H9 (cell line): Measurements from ENCODE around the gene LARP4B. TPM values are rescaled to one million over a fixed set of nuclear protein-coding genes. Genes with fewer than 3 reads are reported as not detected.
A peak's percentile ranks its signal among the peaks of the same experiment; 100 is the strongest.

Experiments
- DNase-seq: peaks from one replicate; pipeline ENCODE4 v3.0.0-alpha.2; 2017
- H2AFZ ChIP-seq: one replicate; pipeline ENCODE4 v1.6.1; 2013; ENCODE audit warnings: mild to moderate bottlenecking, low read length, control low read depth, moderate library complexity
- H2AK5ac ChIP-seq: 2 replicates; pipeline ENCODE4 v1.6.1; 2013; ENCODE audit warnings: low read length, control low read depth, mixed read lengths; ENCODE audit not compliant: insufficient read length
- H2BK120ac ChIP-seq: one replicate; pipeline ENCODE4 v1.6.1; 2013; ENCODE audit warnings: low read depth, mild to moderate bottlenecking, low read length, control low read depth, inconsistent platforms; ENCODE audit not compliant: poor library complexity, severe bottlenecking
- H2BK12ac ChIP-seq: 2 replicates; pipeline ENCODE4 v1.6.1; 2013; ENCODE audit warnings: low read length, control low read depth, mixed read lengths, low read depth; ENCODE audit not compliant: insufficient read length
- H2BK15ac ChIP-seq: 2 replicates; pipeline ENCODE4 v1.6.1; 2013; ENCODE audit warnings: low read depth, low read length, control low read depth
- H2BK20ac ChIP-seq: one replicate; pipeline ENCODE4 v1.6.1; 2013; ENCODE audit warnings: low read depth, mild to moderate bottlenecking, low read length, control low read depth, inconsistent platforms; ENCODE audit not compliant: poor library complexity, severe bottlenecking
- H2BK5ac ChIP-seq: 2 replicates; pipeline ENCODE4 v1.6.1; 2013; ENCODE audit warnings: low read length, control low read depth, mixed read lengths; ENCODE audit not compliant: insufficient read length
- H3K14ac ChIP-seq: 2 replicates; pipeline ENCODE4 v1.6.1; 2013; ENCODE audit warnings: low read length, control low read depth; ENCODE audit not compliant: insufficient read depth
- H3K18ac ChIP-seq: 2 replicates; pipeline ENCODE4 v1.6.1; 2013; ENCODE audit warnings: low read depth, mild to moderate bottlenecking, mixed read lengths, low read length, control low read depth; ENCODE audit not compliant: insufficient read length
- H3K23ac ChIP-seq: 2 replicates; pipeline ENCODE4 v1.6.1; 2013; ENCODE audit warnings: low read length, control low read depth, mixed read lengths, low read depth; ENCODE audit not compliant: insufficient read length
- H3K23me2 ChIP-seq: 2 replicates; pipeline ENCODE4 v1.6.1; 2013; ENCODE audit warnings: low read depth, mild to moderate bottlenecking, mixed read lengths, low read length, control low read depth; ENCODE audit not compliant: insufficient read length, poor library complexity, severe bottlenecking
- H3K27ac ChIP-seq: 2 replicates; pipeline ENCODE4 v1.5.1; 2013; ENCODE audit warnings: low read length, control low read depth, mixed read lengths, low read depth; ENCODE audit not compliant: insufficient read length
- H3K27me3 ChIP-seq: 2 replicates; pipeline ENCODE4 v1.6.1; 2013; ENCODE audit warnings: low read length, control low read depth, inconsistent platforms; ENCODE audit not compliant: insufficient read depth
- H3K4ac ChIP-seq: 2 replicates; pipeline ENCODE4 v1.6.1; 2013; ENCODE audit warnings: low read depth, mild to moderate bottlenecking, control low read depth, inconsistent platforms, low read length, moderate library complexity
- H3K4me1 ChIP-seq: 2 replicates; pipeline ENCODE4 v1.6.1; 2013; ENCODE audit warnings: low read length, control low read depth, inconsistent platforms; ENCODE audit not compliant: insufficient read depth
- H3K4me2 ChIP-seq: 2 replicates; pipeline ENCODE4 v1.6.1; 2013; ENCODE audit warnings: low read length, control low read depth, mixed read lengths; ENCODE audit not compliant: insufficient read length, insufficient read depth
- H3K56ac ChIP-seq: 2 replicates; pipeline ENCODE4 v1.6.1; 2013; ENCODE audit warnings: low read depth, mild to moderate bottlenecking, mixed read lengths, low read length, control low read depth; ENCODE audit not compliant: insufficient read length
- H3K79me1 ChIP-seq: 2 replicates; pipeline ENCODE4 v1.6.1; 2013; ENCODE audit warnings: low read depth, mild to moderate bottlenecking, moderate library complexity, low read length, control low read depth, inconsistent platforms; ENCODE audit not compliant: insufficient read depth, poor library complexity, severe bottlenecking
- H3K79me2 ChIP-seq: 2 replicates; pipeline ENCODE4 v1.6.1; 2013; ENCODE audit warnings: low read length, control low read depth, inconsistent platforms; ENCODE audit not compliant: insufficient read depth
- H3K9ac ChIP-seq: 2 replicates; pipeline ENCODE4 v1.6.1; 2013; ENCODE audit warnings: low read length, control low read depth, mixed read lengths; ENCODE audit not compliant: insufficient read length; ENCODE audit errors: extremely low read depth
- H3K9me3 ChIP-seq: one replicate; pipeline ENCODE4 v1.6.1; 2013; ENCODE audit warnings: low read depth, low read length, inconsistent platforms; ENCODE audit not compliant: control insufficient read depth
- H3T11ph ChIP-seq: one replicate; pipeline ENCODE4 v1.6.1; 2013; ENCODE audit warnings: mild to moderate bottlenecking, low read length, control low read depth, inconsistent platforms
- H4K20me1 ChIP-seq: one replicate; pipeline ENCODE4 v1.6.1; 2013; ENCODE audit not compliant: control insufficient read depth, insufficient read length, insufficient read depth
- H4K5ac ChIP-seq: 2 replicates; pipeline ENCODE4 v1.6.1; 2013; ENCODE audit warnings: low read depth, mild to moderate bottlenecking, mixed read lengths, low read length, control low read depth; ENCODE audit not compliant: insufficient read length
- H4K8ac ChIP-seq: replicated peaks from 2 replicates; pipeline ENCODE4 v1.6.1; 2013; ENCODE audit warnings: low read length, control low read depth, mixed read lengths, low read depth; ENCODE audit not compliant: insufficient read length
- H4K91ac ChIP-seq: 2 replicates; pipeline ENCODE4 v1.6.1; 2013; ENCODE audit warnings: low read depth, mild to moderate bottlenecking, moderate library complexity, mixed read lengths, low read length, control low read depth; ENCODE audit not compliant: insufficient read length
- H3K27ac Mint-ChIP-seq, 3 experiments: 2 replicates in 2 of 3; 3 replicates in 1 of 3; pipeline ENCODE4 v1.8.0; 2020 to 2021; ENCODE audit warnings: mixed read lengths in 3 of 3, mild to moderate bottlenecking in 1 of 3, moderate library complexity in 1 of 3
- H3K27me3 Mint-ChIP-seq: 2 replicates; pipeline ENCODE4 v1.8.0; 2021; ENCODE audit warnings: low read depth, mild to moderate bottlenecking, moderate library complexity, mixed read lengths
- H3K36me3 Mint-ChIP-seq, 3 experiments: 2 replicates in 2 of 3; 3 replicates in 1 of 3; pipeline ENCODE4 v1.8.0; 2020 to 2021; ENCODE audit warnings: low read depth in 3 of 3, mixed read lengths in 3 of 3; ENCODE audit not compliant: insufficient read depth in 1 of 3
- H3K4me1 Mint-ChIP-seq, 2 experiments: 2 replicates each; pipeline ENCODE4 v1.8.0; 2020; ENCODE audit warnings: mixed read lengths in 2 of 2
- H3K4me3 Mint-ChIP-seq, 2 experiments: 2 replicates in 1 of 2; 3 replicates in 1 of 2; pipeline ENCODE4 v1.8.0; 2020 to 2021; ENCODE audit warnings: mild to moderate bottlenecking in 2 of 2, mixed read lengths in 2 of 2, moderate library complexity in 1 of 2
- H3K9me3 Mint-ChIP-seq, 2 experiments: 2 replicates in 1 of 2; 3 replicates in 1 of 2; pipeline ENCODE4 v1.8.0; 2020; ENCODE audit warnings: mild to moderate bottlenecking in 2 of 2, mixed read lengths in 2 of 2, moderate library complexity in 1 of 2
- CTCF ChIP-seq: fragments of 200-600 bp; sonication (generic); conservative IDR thresholded peaks from 3 replicates; pipeline ENCODE4 v1.8.0; 2021; ENCODE audit warnings: antibody characterized with exemption, mild to moderate bottlenecking
- WGBS: extraction: QIAGEN DNeasy Blood & Tissue Kit; methylation state at CpG from one replicate; pipeline ENCODE4 v1.1.7; 2013; ENCODE audit warnings: missing lambda C conversion rate, low lambda C conversion rate, mixed read lengths; ENCODE audit not compliant: insufficient read length; ENCODE audit errors: extremely low coverage; 5-methylcytosine and 5-hydroxymethylcytosine counted together
- total RNA-seq: library from RNA; stranded (reverse); gene quantifications from 2 replicates; pipeline ENCODE4 v1.2.1, GENCODE V29; 2021

The LARP4B gene
- total RNA-seq, 1 experiment from 2014 or later, result 88.9 TPM

- no peak overlapping the region for H2BK15ac ChIP-seq
- no peak overlapping the region for H2AFZ ChIP-seq
- no peaks in the 10 kb centered on the region; the same call in 1 of the 2 replicates for H3K27me3 ChIP-seq
- no peak overlapping the region for H3K27ac ChIP-seq
- H3K9me3 Mint-ChIP-seq, result no peaks in the 10 kb centered on the region
- no peaks in the 10 kb centered on the region for H3K4me1 ChIP-seq
- H3T11ph ChIP-seq, result no peak overlapping the region
- H3K4me3 Mint-ChIP-seq, result no peak overlapping the region
- no CpG with 5 or more reads among the region's 10 CpGs for WGBS
- no peak overlapping the region for H2BK5ac ChIP-seq
- H2AK5ac ChIP-seq, result no peak overlapping the region
- no peak overlapping the region for H3K9ac ChIP-seq
- DNase-seq, result no peak
- H3K4ac ChIP-seq, result no peak overlapping the region
- H4K8ac ChIP-seq, result no peak overlapping the region
- no peak overlapping the region for H3K18ac ChIP-seq
- no peaks in the 10 kb centered on the region for H3K9me3 ChIP-seq
- H3K14ac ChIP-seq, result no peak overlapping the region
- no peaks in the 10 kb centered on the region for H3K4me1 Mint-ChIP-seq
- no peaks in the 10 kb centered on the region for H3K27me3 Mint-ChIP-seq
- 0 out of 7 replicates have a peak overlapping the region, but pooled peaks of 1 of the 3 experiments have one; percentile 73 for H3K27ac Mint-ChIP-seq
- no peaks in the 10 kb centered on the region for H3K79me1 ChIP-seq
- no peaks in the 10 kb centered on the region for H3K79me2 ChIP-seq
- no peak overlapping the region for H3K4me2 ChIP-seq
- H4K20me1 ChIP-seq, result peaks cover 2% of the 10 kb centered on the region
- no peak overlapping the region for H3K23ac ChIP-seq
- H2BK12ac ChIP-seq, result no peak overlapping the region
- no peaks in the 10 kb centered on the region for H3K23me2 ChIP-seq
- no peak overlapping the region for H3K56ac ChIP-seq
- no peak overlapping the region for H4K91ac ChIP-seq
- H2BK20ac ChIP-seq, result no peak overlapping the region
- peaks cover 45 to 91% (median 81%) of the 10 kb centered on the region in 3 experiments; a peak in 6 of 7 replicates for H3K36me3 Mint-ChIP-seq
- H2BK120ac ChIP-seq, result no peak overlapping the region
- no peak for TF ChIP-seq CTCF
- no peak overlapping the region for H4K5ac ChIP-seq
Observed at GRCh38 chr10:816958-817357, 114.5 kb downstream of the LARP4B start.
